CD4-positive, alpha-beta T cell treated with Interleukin-15 for 4 hours (primary cell): Measurements from ENCODE around the gene SIRT3.
A peak's percentile ranks its signal among the peaks of the same experiment; 100 is the strongest.
"Not testable (repeated sequence)": the region's sequence is repeated elsewhere in the genome, so short reads cannot be mapped to it uniquely, and the experiment has no call there.

Experiments used
- DNase-seq: peaks from one replicate; pipeline ENCODE4 v3.0.0-alpha.2; 2020; ENCODE audit warnings: low spot score

The SIRT3 gene

DNA sequence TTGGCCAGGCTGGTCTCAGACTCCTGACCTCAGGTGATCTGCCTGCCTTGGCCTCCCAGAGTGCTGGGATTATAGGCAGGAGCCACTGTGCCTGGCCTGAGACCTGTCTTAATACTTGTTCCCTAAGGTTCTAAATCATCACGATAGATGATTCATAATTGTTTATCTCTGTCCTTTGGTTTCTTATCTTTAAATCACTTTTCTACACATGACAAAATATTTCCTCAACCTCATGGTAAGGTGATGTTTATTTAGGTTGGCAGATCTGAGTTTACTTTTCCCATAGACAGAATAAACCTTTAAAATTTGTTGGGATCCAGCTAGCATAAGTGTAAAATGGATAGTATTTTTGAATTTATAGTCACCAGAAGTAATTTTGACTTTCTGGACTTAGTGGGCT is 4.2 kb upstream of the SIRT3 start:
- no peak for DNase-seq

DNA sequence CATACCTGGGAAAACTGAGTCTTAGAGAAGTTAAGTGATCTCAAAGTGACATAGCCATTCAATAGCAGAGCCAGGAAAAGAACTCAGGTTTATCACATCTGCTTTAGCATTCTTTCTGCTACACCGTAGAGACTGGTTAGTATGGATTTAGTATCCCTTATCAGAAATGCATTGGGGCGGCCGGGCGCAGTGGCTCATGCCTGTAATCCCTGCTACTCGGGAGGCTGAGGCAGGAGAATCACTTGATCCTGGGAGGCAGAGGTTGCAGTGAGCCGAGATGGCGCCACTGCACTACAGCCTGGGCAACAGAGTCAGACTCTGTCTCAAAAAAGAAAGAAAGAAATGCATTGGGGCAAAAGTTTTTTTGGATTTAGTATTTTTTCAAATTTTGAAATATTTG is 2.2 kb upstream of the SIRT3 start:
- DNase-seq, result not testable (repeated sequence)

DNA sequence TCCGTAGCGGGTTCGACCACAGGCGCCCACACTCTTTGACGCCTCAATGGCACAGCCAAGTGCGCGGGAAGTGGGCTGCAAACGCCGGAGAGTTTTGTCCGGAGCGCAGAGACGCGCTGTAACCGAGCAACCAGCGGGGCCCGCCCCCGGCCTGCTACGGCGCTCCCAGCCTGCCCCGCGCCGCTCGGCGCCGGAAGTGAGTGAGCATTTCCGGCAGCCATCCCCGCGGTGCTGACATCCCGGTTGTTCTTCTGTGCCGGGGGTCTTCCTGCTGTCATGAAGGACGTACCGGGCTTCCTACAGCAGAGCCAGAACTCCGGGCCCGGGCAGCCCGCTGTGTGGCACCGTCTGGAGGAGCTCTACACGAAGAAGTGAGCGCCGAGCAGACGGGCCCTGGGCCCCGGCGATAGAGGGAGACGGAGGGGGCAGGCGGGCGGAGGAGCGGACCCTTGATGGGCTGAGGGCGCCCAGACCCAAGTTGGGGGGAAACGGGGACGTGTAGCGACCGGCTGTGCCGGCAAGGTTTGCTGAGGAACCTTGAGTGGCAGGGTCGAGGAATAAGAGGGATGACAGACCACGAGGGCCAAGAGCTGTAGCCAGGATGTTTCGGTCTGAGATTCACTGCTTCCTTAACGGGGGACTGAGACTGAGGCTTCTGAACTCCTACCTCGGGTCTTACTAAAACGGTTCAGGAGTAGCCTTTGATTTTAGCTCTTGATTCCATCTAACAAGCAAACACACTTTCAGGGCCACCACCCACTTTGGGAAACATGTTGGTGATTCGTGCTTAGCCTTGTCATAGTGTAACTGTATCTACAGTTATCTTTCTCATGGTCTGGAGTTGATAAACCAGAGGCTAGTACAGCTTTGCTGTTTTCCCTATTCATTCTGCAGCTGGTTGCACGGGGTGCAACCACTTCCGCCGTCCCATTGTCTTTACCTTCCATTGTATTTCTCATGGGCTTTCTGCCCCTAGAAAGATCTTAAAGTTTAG is 929 bp upstream of the SIRT3 start, which contains the start of gene PSMD13:
Gene PSMD13, plus strand, starts transcription at position 203 of the 994 bp plus-strand sequence. Its CDS starts 74 bp downstream, at position 277.
- DNase-seq, result peak; percentile 80

DNA sequence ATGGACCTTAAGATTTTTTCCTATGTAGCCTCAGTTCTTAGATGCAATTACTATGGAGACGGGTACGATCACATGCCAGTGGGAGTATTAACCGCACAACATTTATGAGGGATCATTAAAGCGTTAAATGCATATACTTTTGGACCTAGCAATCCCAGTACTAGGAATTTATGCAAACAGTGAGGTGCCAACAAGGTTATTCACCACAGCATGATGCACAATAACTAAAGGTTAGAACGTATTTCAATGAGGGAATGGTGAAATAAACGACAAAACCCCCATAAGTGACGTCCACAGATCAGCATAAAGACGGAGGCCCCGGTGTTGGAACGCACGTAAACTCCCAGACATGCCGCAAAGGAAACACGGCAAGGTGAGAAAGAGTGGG is 539 bp downstream of the SIRT3 start:
- peak; percentile 41 for DNase-seq

DNA sequence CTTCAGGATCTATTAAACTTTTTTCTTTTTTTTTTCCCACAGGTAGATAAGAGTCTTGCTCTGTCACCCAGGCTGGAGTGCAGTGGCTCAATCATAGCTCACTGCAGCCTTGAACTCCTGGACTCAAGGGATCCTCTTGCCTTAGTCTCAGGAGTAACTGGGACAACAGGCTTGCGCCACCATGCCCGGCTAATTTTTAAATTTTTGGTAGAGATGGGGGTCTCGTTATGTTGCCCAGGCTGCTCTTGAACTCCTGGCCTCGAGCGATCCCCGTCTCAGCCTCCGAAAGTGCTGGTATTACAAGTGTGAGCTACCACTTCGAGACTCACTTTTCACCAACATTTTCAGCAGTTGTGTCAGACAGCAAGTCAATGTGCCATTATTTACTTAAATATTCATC is 962 bp downstream of the SIRT3 start:
- no peak for DNase-seq

DNA sequence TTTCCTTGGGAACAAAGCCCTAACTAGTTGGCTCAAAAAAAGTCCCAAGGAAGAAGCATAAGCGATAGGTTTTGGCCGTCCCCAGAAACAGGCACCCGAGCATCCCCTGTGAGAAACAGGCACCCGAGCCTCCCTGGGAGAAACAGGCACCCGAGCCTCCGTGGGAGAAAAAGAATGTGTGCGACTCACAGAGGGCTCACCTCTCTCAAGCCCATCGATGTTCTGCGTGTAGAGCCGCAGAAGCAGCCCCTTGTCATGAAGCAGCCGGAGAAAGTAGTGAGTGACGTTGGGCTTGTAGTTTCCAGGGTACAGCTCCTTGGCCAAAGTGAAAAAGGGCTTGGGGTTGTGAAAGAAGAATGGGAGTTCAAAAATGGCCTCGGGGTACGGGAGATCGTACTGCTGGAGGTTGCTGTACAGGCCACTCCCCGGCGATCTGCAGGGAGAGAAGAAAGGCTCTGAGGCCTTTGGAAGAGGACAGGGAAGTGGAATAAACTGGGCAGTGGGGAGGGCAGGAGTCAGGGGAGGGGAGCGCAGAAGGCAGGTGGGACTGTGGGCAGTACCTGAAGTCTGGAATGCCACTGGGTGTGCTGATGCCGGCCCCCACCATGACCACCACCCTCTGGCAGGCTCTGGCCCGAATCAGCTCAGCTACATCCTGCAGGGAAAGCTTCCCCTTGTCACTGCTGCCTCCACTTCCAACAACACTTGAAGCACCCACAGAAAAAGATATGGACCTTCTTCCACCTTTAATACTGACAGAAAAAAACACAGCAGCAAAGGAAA is 3.2 kb downstream of the SIRT3 start:
- no peak for DNase-seq

DNA sequence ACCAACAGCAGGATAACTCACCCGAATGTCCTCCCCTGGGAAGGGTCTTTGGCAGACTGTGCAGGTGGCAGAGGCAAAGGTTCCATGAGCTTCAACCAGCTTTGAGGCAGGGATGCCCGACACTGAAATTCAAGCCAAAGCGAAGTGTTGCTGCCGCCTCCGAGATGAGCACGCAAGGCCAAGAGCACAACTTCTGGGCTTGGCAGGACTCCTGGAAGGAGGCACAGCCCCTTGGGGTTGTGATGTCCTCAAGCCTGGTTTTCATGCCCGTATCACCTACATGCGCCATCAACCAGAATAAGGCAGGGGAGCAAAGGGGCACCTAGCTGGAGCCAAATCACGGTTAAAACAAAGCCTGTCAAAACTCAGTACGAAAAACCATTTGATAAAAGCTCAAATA is 5.7 kb downstream of the SIRT3 start:
- no peak for DNase-seq

DNA sequence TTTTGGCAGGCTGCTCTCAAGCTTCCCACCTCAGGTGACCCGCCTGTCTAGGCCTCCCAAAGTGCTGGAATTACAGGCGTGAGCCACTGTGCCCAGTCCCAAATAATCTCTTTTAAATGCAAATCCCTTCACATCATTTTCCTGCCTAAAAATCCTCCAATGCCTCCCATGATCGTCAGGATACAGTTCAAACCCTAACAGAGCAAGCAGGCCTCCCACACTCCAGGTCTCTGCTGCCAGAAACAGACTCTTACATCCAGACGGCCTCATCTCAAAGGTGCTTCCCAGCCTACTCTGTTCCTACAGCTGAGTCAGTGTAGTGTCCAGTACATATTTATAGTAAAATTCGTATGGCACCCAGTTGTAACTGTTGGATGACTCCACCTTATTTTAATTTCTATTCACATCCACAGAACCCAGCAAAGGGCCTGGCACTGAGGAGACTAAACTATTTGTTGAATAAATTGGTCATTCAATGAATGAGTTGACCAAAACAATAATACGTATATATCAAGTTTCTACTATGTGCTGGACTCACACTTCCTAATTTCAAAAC is 8.2 kb downstream of the SIRT3 start:
- no peak for DNase-seq

DNA sequence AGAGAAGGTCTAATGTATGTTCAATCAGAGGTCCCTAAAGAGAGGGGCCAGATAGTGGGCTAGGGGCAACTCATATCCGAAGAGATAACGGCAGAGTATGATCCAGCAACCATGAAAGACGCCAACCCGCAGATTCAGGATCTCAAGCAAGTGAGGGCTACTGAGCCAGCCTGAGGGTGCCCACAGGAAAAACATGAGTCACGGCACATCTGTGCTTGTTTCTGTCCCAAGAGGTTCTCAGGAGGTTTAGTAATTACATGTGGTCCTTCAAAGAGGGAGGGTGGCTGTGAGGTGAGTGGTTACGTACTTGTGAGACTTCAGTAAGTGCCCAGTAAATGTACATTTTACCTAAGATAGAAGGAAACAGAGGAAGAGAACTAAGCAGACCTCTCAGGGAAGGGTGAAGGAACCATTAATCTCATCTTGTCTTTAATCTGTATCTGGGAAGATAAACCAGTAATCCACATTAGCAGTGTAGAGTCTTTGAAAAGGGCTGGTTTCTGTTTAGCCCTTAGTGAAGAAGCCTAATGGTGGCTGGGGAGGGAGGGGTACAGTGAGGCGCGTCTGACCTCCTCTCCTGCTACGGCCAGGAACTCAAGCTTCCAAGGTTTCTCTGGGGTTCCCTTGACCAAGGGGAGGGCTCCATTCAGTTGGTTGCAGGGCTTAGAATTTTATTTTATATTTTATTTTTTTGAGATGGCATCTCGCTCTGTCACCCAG is 10.2 kb downstream of the SIRT3 start:
- no peak for DNase-seq

DNA sequence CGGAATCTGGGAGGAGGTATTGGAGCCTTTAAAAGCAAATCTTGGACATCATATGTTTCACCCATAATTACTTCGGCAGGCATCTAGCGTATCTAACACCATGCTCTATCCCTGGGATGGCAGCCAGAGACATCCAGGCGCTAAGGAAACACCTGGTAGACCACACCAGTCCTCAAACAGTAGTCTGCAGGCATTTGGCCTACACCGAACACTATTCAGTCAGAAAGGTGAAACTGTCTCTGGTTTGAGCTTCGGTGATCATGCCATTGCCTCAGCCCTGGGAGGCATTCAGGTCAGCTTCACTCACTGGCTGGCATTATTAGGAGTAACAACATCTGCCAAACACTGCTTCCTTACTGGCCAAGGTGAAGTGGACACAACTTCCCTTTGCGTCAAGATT is 11.7 kb downstream of the SIRT3 start:
- DNase-seq, result no peak

DNA sequence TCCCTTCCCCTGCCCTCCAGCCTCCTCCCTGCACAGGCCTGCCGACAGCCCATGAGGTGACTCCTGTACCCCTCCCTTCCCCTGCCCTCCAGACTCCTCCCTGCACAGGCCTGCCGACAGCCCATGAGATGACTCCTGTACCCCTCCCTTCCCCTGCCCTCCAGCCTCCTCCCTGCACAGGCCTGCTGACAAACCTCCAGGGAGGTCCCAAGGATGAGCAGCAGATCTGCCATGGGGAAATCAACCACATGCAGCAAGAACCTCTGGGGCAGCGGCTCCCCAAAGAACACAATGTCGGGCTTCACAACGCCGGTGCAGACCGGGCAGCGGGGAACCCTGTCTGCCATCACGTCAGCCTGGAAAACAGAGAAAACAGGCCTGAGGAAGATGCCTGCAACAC is 12.3 kb downstream of the SIRT3 start:
- DNase-seq, result no peak

DNA sequence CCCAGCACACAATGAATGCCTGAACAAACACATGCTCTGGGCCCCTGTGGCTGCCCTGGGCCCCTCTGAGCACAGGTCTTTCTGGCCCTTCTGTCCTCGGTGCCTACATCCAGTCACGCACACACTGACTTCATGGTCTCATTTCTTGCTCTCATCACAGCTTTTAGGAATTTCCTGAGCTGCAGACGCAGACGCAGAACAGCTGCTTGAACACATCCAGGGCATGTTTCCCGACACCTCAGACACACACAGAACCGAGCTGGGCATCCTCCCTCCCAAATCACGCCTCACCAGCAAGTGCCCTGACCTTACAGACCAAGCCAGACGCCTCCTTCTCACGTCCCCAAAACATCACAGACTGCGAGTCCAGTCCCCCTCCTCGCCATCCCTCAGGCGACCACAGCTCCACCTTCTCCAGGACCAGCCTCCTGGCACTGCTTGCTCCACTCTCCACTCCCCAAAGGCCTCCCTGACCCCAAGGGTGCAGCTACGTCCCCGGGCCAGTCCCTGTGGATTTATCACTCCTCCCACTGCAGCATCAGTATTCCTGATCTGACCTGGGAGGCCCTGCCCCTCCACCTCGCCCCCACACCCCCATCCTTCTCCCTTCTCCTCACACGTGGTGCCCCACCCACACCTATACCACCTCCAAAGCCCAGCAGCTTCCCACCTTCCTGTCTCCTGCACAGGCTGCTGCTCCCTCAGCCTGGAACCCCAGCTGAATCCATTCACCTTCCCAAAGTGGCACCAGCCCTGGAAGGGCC is 12.9 kb downstream of the SIRT3 start:
- no peak for DNase-seq

DNA sequence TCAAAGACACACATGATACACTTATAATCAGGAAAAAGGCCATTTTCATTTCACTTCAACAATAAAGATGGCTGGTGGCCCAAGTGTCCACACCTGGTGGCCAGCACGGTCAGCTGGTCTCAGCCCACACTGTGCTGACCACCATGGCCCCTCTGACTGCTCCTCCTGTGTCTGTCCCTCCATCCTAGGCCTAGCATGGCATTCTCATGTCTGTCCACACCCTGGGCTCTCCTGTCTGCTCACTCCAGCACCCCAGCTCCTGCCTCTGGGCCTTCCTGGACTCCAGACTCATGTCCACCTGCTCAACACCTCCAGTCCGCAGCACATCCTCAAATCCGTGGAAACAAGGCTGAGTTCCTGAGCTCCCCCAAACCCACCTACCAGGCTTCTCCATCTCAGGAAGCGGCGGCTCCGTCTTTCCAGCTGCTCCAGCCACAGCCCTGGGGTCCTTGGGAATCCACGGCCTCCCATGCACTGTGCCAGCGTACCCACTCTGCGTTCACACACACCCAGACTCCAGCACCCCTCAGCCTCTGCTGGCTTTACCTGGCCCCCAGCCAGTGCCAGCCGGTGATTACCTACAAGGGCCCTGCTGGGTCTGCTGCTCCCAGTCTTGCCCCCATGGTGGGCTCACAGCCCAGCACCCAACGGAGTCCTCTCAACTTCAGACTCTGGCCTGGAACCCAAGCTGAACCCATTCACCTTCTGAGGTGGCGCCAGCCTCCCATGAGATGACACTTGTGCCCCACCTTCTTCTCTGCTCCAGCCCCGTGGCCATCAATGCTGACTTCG is 13.9 kb downstream of the SIRT3 start:
- DNase-seq, result no peak

DNA sequence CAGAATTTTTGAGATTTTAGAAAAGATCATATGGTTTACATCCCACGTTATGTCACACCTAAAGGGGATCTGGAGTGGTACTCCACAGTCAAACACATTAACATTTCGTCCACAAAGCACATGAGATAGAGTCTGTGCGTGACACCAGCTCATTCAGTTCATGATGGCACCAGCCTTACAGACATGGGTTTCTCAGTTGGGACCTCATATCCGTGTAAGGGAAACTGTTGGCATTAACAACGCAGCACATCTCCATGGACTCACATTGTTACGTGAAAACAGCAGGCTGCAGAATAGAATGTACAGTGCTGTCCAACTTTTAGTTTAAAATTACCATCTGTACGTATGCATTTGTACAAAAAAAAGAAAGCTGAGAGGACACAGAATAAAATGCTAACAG is 14.6 kb downstream of the SIRT3 start:
- DNase-seq, result no peak

DNA sequence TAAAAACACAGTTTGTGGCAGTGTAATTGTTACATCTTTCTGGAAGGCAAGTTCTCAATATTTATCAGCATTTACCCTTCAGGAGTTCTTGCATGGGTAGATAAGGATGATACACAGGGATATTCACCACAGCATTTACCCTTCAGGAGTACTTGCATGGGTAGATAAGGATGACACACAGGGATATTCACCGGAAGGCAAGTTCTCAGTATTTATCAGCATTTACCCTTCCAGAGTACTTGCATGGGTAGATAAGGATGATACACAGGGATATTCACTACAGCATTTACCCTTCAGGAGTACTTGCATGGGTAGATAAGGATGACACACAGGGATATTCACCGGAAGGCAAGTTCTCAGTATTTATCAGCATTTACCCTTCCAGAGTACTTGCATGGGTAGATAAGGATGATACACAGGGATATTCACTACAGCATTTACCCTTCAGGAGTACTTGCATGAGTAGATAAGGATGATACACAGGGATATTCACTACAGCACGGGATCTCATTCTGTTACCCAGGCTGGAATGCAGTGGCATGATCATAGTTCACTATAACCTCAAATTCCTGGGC is 15.4 kb downstream of the SIRT3 start:
- not testable (repeated sequence) for DNase-seq

DNA sequence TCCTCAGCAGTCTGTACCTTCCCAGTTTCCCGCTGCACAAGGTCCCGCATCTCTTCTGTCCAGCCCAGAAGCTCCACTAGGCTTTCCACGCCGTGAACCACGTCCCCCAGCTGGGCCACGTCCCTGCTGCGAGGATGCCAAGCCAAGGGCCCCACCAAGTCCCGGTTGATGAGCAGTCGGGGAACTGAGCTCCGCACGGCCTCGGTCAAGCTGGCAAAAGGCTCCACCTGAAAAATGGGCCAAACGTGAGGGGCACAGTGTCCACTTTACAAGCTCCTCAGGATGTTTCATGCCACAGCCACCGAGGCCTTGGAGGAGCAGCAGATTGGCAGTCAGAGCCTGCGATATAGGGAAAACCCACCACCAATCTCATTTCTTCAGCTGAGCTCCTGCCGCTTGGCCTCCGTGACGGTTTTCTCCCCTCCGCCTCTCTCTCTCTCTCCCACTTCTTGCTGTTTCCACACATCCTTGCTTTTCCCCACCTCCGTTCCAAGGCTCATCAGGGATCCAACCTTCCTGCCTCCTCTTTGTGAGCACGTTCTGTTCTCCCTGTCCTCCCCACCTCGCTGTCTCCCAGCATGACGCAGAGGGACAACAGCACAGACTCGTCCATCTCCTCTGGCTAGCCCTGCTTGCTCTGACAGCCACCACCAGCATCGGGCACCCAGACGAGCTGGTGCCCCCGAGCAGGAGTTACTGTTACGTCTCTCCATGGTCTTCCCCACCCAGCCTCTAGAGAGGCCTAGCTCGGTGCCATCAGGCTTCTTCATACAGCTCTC is 17.1 kb downstream of the SIRT3 start:
- no peak for DNase-seq

DNA sequence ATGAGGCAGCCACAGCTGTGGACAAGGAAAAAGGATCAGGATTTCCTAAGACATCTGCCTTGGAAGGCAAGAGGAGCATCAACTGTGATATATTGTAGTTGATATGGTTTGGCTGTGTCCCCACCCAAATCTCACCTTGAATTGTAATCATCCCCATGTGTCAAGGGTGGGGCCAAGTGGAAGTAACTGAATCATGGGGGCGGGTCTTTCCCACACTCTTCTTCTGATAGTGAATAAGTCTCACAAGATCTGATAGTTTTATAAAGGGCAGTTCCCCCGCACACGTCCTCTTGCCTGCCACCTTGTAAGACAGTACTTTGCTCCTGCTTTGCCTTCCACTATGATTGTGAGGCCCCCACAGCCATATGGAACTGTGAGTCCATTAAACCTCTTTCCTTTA is 18.4 kb downstream of the SIRT3 start:
- DNase-seq, result no peak

DNA sequence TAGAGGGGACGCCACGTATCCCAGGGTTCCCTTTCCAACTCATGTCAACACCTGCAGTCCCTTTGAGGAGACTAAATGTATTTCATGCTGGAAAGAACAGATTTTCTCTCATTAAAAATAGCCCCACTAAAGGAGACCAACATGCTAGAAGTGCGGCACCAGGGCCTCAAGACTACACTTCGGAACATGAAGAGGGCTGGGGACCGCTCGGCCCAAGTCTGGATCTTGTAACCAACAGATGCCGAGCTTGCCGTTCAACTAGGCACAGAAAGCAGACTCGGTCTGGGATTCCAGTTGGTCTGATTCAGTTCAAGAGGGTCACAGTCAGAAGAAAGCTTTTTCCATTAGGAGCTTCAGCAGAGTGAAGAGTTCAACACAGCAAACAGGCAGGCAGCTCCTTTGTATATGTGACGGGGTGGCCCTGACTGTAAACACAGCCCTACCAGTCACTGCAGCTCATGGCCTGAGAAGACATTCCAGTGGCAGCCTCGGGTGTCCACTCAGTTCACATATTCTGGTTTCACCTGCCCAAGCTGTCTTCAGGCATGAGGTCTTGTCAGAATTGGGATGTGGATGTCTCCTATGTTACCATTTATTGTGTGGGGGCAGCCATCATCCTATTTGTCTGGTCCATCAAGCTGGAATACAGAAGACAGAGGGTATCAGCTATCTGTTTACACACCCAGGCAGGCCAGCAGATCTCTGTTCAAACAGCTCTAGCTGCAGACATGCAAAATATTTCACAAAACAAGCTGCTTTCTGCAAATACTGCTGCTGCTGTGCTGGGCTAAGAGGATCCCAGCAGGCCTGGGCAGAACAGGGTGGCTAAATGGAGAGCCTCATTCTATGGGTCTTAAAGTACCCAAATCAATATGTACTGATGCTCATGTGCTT is 19.8 kb downstream of the SIRT3 start:
- DNase-seq, result no peak
